Measurements from ENCODE around the gene CLEC11A.
"Not testable (repeated sequence)": the region's sequence is repeated elsewhere in the genome, so short reads cannot be mapped to it uniquely, and the experiment has no call there.

Gene CLEC11A

DNA sequence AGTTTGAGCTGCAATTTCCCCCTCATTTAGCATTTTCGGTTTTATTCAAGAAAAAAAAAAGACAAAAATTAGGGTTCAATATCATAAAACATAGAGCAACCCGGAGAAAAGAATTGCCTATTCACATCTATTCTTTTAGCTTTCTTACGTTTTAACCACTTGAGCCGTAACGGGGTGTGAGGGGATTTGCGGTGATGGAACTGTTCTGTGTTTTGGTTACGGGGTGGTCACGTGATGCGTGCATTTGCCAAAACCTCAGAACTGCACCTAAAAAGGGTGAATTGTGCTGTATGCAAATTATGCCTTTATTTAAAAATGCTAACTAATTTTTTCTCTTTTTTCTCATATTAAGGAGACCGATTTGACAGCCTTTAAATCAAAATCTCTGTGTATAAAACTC, 22.1 kb downstream of the CLEC11A start:
- H3K4me2 ChIP-seq: no peak overlapping the region
- H3K27me3 ChIP-seq (ENCODE audit: insufficient read depth, low read depth): peaks cover 25% of the 10 kb centered on the region
- no peaks in the 10 kb centered on the region for H3K36me3 ChIP-seq (ENCODE audit: insufficient read depth)
- H4K20me1 ChIP-seq (ENCODE audit: insufficient read depth): no peaks in the 10 kb centered on the region
- no peak overlapping the region for H3K27ac ChIP-seq
- TF ChIP-seq, protein P1, sequence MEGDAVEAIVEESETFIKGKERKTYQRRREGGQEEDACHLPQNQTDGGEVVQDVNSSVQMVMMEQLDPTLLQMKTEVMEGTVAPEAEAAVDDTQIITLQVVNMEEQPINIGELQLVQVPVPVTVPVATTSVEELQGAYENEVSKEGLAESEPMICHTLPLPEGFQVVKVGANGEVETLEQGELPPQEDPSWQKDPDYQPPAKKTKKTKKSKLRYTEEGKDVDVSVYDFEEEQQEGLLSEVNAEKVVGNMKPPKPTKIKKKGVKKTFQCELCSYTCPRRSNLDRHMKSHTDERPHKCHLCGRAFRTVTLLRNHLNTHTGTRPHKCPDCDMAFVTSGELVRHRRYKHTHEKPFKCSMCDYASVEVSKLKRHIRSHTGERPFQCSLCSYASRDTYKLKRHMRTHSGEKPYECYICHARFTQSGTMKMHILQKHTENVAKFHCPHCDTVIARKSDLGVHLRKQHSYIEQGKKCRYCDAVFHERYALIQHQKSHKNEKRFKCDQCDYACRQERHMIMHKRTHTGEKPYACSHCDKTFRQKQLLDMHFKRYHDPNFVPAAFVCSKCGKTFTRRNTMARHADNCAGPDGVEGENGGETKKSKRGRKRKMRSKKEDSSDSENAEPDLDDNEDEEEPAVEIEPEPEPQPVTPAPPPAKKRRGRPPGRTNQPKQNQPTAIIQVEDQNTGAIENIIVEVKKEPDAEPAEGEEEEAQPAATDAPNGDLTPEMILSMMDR (conservative IDR thresholded peaks at IDR 0.05; ENCODE audit: low read depth, low read length): no peak
- H3K9ac ChIP-seq: no peak overlapping the region
- H3K4me1 ChIP-seq (ENCODE audit: low read depth, poor library complexity, severe bottlenecking): no peaks in the 10 kb centered on the region
- no peak overlapping the region for H3K4me3 ChIP-seq (IDR thresholded peaks at IDR 0.05; ENCODE audit: insufficient read depth, low read depth, low read length)
- no peaks in the 10 kb centered on the region for H3K79me2 ChIP-seq (ENCODE audit: insufficient read depth, low read depth)
- H2AFZ ChIP-seq (ENCODE audit: low read depth): no peak overlapping the region

DNA sequence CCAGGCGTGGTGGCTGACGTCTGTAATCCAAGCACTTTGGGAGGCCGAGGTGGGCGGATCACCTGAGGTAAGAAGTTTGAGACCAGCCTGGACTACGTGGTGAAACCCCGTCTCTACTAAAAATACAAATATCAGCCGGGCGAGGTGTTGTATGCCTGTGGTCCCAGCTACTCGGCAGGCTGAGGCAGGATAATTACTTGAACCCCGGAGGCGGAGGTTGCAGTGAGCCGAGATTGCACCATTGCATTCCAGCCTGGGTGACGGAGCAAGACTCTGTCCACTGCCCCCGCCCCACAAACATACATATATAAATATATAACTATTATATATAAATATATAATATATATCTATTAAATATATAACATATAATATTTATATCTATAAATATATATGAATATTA, 24.0 kb downstream of the CLEC11A start:
- not testable (repeated sequence) for H3K27ac ChIP-seq; H3K4me1 ChIP-seq (ENCODE audit: low read depth, poor library complexity, severe bottlenecking)

DNA sequence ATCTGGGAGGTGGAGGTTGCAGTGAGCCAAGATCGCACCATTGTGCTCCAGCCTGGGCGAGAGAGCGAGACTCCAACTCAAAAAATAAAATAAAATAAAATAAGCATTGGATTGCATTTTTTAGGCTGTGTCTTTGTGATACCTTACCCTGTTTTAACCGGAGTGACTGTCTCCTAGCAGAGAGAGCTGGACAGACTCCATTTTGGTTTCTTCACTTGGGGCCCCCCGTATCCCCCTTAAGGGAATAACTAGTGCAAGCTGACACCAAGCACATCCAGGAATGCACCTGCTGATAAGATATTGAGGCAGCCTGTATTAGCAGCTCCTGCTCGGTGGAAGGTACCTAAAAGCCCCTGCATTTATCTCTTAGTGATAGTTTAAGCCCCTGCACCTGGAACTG, 26.3 kb downstream of the CLEC11A start:
- no peaks in the 10 kb centered on the region for H3K36me3 ChIP-seq (ENCODE audit: insufficient read depth)

More for the DNA sequence above, 24.0 kb downstream of the CLEC11A start:
- not testable (repeated sequence) for H2AFZ ChIP-seq (ENCODE audit: low read depth); H3K4me3 ChIP-seq (IDR thresholded peaks at IDR 0.05; ENCODE audit: insufficient read depth, low read depth, low read length); H3K9ac ChIP-seq; H4K20me1 ChIP-seq (ENCODE audit: insufficient read depth); H3K79me2 ChIP-seq (ENCODE audit: insufficient read depth, low read depth); H3K4me2 ChIP-seq; H3K36me3 ChIP-seq (ENCODE audit: insufficient read depth)
- H3K27me3 ChIP-seq (ENCODE audit: insufficient read depth, low read depth): peaks cover 34% of the 10 kb centered on the region

DNA sequence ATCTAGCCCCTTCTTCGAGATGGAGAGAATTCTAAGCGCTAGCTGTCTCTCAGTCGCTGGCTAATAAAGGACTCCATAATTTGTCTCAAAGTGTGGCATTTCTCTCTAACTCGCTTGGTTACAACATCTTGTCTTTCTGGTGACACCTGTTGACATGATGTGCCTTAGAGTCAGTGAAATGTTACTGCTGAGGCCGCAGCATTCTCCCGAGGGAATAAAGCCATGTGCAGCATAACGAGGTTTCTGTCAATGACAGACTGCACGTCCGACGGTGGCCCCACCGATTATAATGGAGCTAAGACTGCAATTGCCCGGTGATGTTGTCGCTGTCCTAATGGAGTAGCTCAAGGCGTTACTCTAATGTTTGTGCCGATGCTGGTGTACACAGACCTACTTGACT, 26.8 kb downstream of the CLEC11A start:
- no peak overlapping the region for H3K9ac ChIP-seq
- H2AFZ ChIP-seq (ENCODE audit: low read depth): no peak overlapping the region
- H4K20me1 ChIP-seq (ENCODE audit: insufficient read depth): no peaks in the 10 kb centered on the region
- no peaks in the 10 kb centered on the region for H3K36me3 ChIP-seq (ENCODE audit: insufficient read depth)
- H3K4me2 ChIP-seq: no peak overlapping the region
- TF ChIP-seq, protein P1 (conservative IDR thresholded peaks at IDR 0.05; ENCODE audit: low read depth, low read length): no peak
- H3K4me1 ChIP-seq (ENCODE audit: low read depth, poor library complexity, severe bottlenecking): no peaks in the 10 kb centered on the region
- H3K79me2 ChIP-seq (ENCODE audit: insufficient read depth, low read depth): no peaks in the 10 kb centered on the region
- H3K27me3 ChIP-seq (ENCODE audit: insufficient read depth, low read depth): peaks cover 44% of the 10 kb centered on the region
- no peak overlapping the region for H3K4me3 ChIP-seq (IDR thresholded peaks at IDR 0.05; ENCODE audit: insufficient read depth, low read depth, low read length)
- no peak overlapping the region for H3K27ac ChIP-seq

More for the DNA sequence above, 26.3 kb downstream of the CLEC11A start:
- H3K4me2 ChIP-seq: no peak overlapping the region
- no peak overlapping the region for H2AFZ ChIP-seq (ENCODE audit: low read depth)
- no peaks in the 10 kb centered on the region for H3K4me1 ChIP-seq (ENCODE audit: low read depth, poor library complexity, severe bottlenecking)
- peaks cover 39% of the 10 kb centered on the region for H3K27me3 ChIP-seq (ENCODE audit: insufficient read depth, low read depth)
- H3K9ac ChIP-seq: no peak overlapping the region
- no peaks in the 10 kb centered on the region for H4K20me1 ChIP-seq (ENCODE audit: insufficient read depth)
- H3K27ac ChIP-seq: no peak overlapping the region
- no peaks in the 10 kb centered on the region for H3K79me2 ChIP-seq (ENCODE audit: insufficient read depth, low read depth)
- no peak overlapping the region for H3K4me3 ChIP-seq (IDR thresholded peaks at IDR 0.05; ENCODE audit: insufficient read depth, low read depth, low read length)
- TF ChIP-seq, protein P1 (conservative IDR thresholded peaks at IDR 0.05; ENCODE audit: low read depth, low read length): no peak

DNA sequence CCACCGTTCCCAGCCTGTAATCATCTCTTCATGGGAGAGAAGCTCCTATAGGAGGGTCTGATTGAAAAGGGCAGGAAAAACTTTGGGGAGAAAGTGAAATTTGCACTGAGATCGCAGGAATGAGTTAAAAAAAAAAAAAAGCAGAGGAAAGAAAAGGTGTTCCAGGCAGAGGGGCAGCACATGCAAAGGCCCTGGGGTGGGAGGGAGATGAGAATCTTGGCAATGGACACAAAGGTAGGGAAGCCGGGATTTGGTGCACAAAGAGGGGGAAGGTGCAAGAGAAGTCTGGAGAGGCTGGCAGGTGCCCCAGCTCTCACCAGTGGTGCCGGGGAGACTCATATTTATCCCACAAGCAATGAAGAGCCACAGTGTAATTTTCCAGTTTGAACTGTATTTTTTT, 30.7 kb downstream of the CLEC11A start:
- Histone ChIP-seq H2AFZ (ENCODE audit: low read depth) (no peak overlapping the region), H4K20me1 (ENCODE audit: insufficient read depth) (no peaks in the 10 kb centered on the region), H3K4me2 (no peak overlapping the region), H3K4me3 (IDR thresholded peaks at IDR 0.05; ENCODE audit: insufficient read depth, low read depth, low read length) (no peak overlapping the region), H3K27ac (no peak overlapping the region), H3K4me1 (ENCODE audit: low read depth, poor library complexity, severe bottlenecking) (no peaks in the 10 kb centered on the region), H3K27me3 (ENCODE audit: insufficient read depth, low read depth) (peaks cover 38% of the 10 kb centered on the region), H3K36me3 (ENCODE audit: insufficient read depth) (no peaks in the 10 kb centered on the region), H3K79me2 (ENCODE audit: insufficient read depth, low read depth) (no peaks in the 10 kb centered on the region), H3K9ac (no peak overlapping the region)
- TF ChIP-seq, protein P1 (conservative IDR thresholded peaks at IDR 0.05; ENCODE audit: low read depth, low read length): no peak

DNA sequence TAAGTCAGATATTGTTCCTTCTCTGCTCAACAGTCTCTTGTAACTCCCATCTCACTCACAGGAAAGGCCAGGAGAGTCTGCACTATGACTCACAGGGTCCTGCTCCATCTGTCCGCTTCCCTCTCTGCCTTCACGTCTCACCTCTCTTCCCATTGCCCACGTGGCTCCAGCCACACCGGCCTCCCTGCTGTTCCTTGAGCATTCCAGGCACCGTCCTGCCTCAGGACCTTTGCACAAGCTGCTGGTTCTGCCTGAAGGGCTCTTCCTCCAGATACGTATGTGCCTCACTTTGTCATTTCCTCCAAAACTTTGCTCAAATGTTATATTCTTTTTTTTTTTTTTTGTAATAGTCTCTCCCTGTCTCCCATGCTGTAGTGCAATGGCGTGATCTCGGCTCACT, 33.1 kb downstream of the CLEC11A start:
- not testable (repeated sequence) for H2AFZ ChIP-seq (ENCODE audit: low read depth); H4K20me1 ChIP-seq (ENCODE audit: insufficient read depth); H3K4me2 ChIP-seq; H3K79me2 ChIP-seq (ENCODE audit: insufficient read depth, low read depth); H3K4me1 ChIP-seq (ENCODE audit: low read depth, poor library complexity, severe bottlenecking); H3K9ac ChIP-seq; H3K27ac ChIP-seq; H3K36me3 ChIP-seq (ENCODE audit: insufficient read depth); H3K4me3 ChIP-seq (IDR thresholded peaks at IDR 0.05; ENCODE audit: insufficient read depth, low read depth, low read length)
- peaks cover 21% of the 10 kb centered on the region; the same call in 1 of the 2 replicates for H3K27me3 ChIP-seq (ENCODE audit: insufficient read depth, low read depth)

DNA sequence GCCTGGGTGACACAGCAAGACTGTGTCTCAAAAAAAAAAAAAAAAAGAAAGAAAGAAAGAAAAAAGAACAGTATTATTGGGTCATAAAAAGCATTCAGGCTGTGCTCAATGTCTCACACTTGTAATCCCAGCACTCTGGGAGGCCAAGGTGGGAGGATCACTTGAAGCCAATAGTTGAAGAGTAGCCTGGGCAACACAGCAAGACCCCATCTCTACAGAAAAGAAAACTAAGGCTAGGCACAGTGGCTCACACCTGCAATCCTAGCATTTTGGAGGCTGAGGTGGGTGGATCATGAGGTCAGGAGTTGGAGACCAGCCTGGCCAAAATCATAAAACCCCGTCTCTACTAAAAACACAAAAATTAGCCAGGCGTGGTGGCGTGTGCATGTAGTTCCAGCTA, 34.5 kb downstream of the CLEC11A start:
- H3K4me3 ChIP-seq (IDR thresholded peaks at IDR 0.05; ENCODE audit: insufficient read depth, low read depth, low read length); H3K4me2 ChIP-seq; H2AFZ ChIP-seq (ENCODE audit: low read depth); H3K4me1 ChIP-seq (ENCODE audit: low read depth, poor library complexity, severe bottlenecking); H3K9ac ChIP-seq; H3K27ac ChIP-seq; H3K36me3 ChIP-seq (ENCODE audit: insufficient read depth); H3K79me2 ChIP-seq (ENCODE audit: insufficient read depth, low read depth); H4K20me1 ChIP-seq (ENCODE audit: insufficient read depth): not testable (repeated sequence)
- peaks cover 29% of the 10 kb centered on the region; the same call in 1 of the 2 replicates for H3K27me3 ChIP-seq (ENCODE audit: insufficient read depth, low read depth)
